Astrocyte of the cerebellum (primary cell): Measurements from ENCODE around the gene P2RX1.

Experiments
- DNase-seq: peaks from one replicate; pipeline ENCODE4 v3.0.0-alpha.2; 2011; ENCODE audit warnings: low read depth
- H3K4me3 ChIP-seq: 2 replicates; pipeline ENCODE4 v1.5.1; 2011; ENCODE audit warnings: mild to moderate bottlenecking, low read depth, low read length, moderate library complexity
- CTCF ChIP-seq: IDR thresholded peaks from 2 replicates; pipeline ENCODE4 v1.5.1; 2012; ENCODE audit warnings: low read length, low read depth, moderate library complexity, mild to moderate bottlenecking; ENCODE audit errors: missing control alignments
- in situ Hi-C: cut with HindIII; loops from 2 replicates; pipeline ENCODE4 v1.10.0; 2017; ENCODE audit warnings: low sequenced_read_pairs

Gene P2RX1

GRCh38 chr17:3921502-3922319 lies 5.4 kb upstream of the P2RX1 start:
- no peak overlapping the region for H3K4me3 ChIP-seq
- no peak for TF ChIP-seq CTCF
- in situ Hi-C loops, result no loop called here

GRCh38 chr17:3921006-3921405 lies 4.7 kb upstream of the P2RX1 start:
- in situ Hi-C loops, result no loop called here
- DNase-seq, result no peak
- TF ChIP-seq CTCF, result no peak
- H3K4me3 ChIP-seq, result no peak overlapping the region

More at GRCh38 chr17:3921502-3922319, 5.4 kb upstream of the P2RX1 start:
- no peak for DNase-seq

- no peak for DNase-seq
- in situ Hi-C loops, result no loop called here
- TF ChIP-seq CTCF, result no peak
- no peak overlapping the region for H3K4me3 ChIP-seq
Observed at GRCh38 chr17:3919123-3919624, 2.9 kb upstream of the P2RX1 start.

GRCh38 chr17:3918372-3919122 lies 2.3 kb upstream of the P2RX1 start:
- in situ Hi-C loops, result no loop called here
- H3K4me3 ChIP-seq, result no peak overlapping the region
- DNase-seq, result no peak
- TF ChIP-seq CTCF, result no peak

- no peak for TF ChIP-seq CTCF
- no peak for DNase-seq
- no peak overlapping the region for H3K4me3 ChIP-seq
- in situ Hi-C loops, result no loop called here
Observed at GRCh38 chr17:3917391-3917931, 1.2 kb upstream of the P2RX1 start.

GRCh38 chr17:3916825-3917224 lies 560 bp upstream of the P2RX1 start:
- no peak for DNase-seq
- no peak for TF ChIP-seq CTCF
- H3K4me3 ChIP-seq, result no peak overlapping the region
- in situ Hi-C loops, result no loop called here
